GM12801 (cell line): ENCODE results near the gene ADAMTSL3.

Source experiments
- CTCF ChIP-seq: IDR thresholded peaks from one replicate; pipeline ENCODE4 v1.5.1; 2011; ENCODE audit warnings: control low read depth; ENCODE audit not compliant: insufficient read length; ENCODE audit errors: extremely low read depth

Gene ADAMTSL3

GRCh38 chr15:83734487-83734886 is 80.6 kb downstream of the ADAMTSL3 start:
- TF ChIP-seq CTCF: no peak

- TF ChIP-seq CTCF: no peak
Observed at GRCh38 chr15:83739629-83740028, 85.7 kb downstream of the ADAMTSL3 start.

- no peak for TF ChIP-seq CTCF
Observed at GRCh38 chr15:83745771-83746170, 91.8 kb downstream of the ADAMTSL3 start.

GRCh38 chr15:83746231-83746630 is 92.3 kb downstream of the ADAMTSL3 start:
- TF ChIP-seq CTCF: no peak

GRCh38 chr15:83747050-83747717 is 93.3 kb downstream of the ADAMTSL3 start:
- TF ChIP-seq CTCF: no peak

- TF ChIP-seq CTCF: no peak
Observed at GRCh38 chr15:83747718-83748110, 93.8 kb downstream of the ADAMTSL3 start.

GRCh38 chr15:83753872-83754493 is 100.1 kb downstream of the ADAMTSL3 start:
- no peak for TF ChIP-seq CTCF
